ENCODE measurements around the gene STYXL2.

STYXL2 gene

GRCh38 chr1:167110586-167110985, 16.7 kb downstream of the STYXL2 start:
- Histone ChIP-seq H3K4me1 (ENCODE audit: insufficient read depth, poor library complexity, severe bottlenecking) (no peaks in the 10 kb centered on the region), H3K27me3 (ENCODE audit: insufficient read depth, poor library complexity, severe bottlenecking) (no peaks in the 10 kb centered on the region), H3K9me3 (ENCODE audit: severe bottlenecking) (no peaks in the 10 kb centered on the region), H3K4me3 (ENCODE audit: severe bottlenecking) (no peak overlapping the region), H3K36me3 (ENCODE audit: low read depth) (no peaks in the 10 kb centered on the region), H3K27ac (ENCODE audit: poor library complexity, severe bottlenecking) (no peak overlapping the region)
- DNase-seq (ENCODE audit: low spot score) (no peak), ATAC-seq (ENCODE audit: low read depth) (no peak)
- TF ChIP-seq, protein P1, sequence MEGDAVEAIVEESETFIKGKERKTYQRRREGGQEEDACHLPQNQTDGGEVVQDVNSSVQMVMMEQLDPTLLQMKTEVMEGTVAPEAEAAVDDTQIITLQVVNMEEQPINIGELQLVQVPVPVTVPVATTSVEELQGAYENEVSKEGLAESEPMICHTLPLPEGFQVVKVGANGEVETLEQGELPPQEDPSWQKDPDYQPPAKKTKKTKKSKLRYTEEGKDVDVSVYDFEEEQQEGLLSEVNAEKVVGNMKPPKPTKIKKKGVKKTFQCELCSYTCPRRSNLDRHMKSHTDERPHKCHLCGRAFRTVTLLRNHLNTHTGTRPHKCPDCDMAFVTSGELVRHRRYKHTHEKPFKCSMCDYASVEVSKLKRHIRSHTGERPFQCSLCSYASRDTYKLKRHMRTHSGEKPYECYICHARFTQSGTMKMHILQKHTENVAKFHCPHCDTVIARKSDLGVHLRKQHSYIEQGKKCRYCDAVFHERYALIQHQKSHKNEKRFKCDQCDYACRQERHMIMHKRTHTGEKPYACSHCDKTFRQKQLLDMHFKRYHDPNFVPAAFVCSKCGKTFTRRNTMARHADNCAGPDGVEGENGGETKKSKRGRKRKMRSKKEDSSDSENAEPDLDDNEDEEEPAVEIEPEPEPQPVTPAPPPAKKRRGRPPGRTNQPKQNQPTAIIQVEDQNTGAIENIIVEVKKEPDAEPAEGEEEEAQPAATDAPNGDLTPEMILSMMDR (IDR thresholded peaks at IDR 0.05; ENCODE audit: poor library complexity, severe bottlenecking), result no peak

DNA sequence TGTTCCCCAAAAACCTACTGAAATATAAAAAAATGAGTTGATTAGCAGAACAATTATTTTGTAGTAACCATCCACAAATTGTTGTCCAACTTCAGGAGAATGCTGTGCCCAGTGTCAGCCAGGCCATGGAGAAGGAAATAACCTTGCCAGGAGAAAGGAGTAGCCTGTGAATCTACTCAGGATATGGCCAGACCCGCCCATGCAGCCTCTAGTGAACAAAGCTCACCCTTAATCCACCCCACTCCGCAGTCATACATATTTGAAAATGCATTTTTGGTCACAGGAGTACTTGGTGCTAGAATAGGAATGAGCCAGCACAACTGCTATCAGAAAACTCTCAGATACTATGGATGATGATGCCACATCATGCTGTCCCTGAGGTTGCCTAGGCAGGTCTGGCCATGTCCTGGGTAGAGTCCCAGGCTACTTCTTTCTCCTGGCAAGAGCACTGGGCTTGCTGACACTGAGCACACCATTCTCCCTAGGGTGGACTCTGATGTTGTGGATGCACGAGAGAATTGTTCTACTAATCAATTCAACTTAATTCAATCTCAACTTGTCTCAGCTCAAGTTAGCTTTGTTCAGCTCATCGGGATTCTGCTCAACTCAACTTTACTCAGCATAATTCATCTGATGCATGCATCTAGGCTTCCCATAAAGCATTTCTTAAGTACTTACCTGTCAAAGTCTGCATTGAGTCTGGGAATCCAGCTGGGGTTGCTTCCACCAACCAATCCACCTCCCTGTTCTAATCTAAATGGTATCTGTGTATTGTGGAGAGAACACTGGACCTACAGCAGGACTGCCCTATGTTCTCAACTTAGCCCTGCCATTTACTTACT, 18.2 kb downstream of the STYXL2 start:
- H3K4me1 ChIP-seq (ENCODE audit: insufficient read depth, poor library complexity, severe bottlenecking), result no peaks in the 10 kb centered on the region
- no peaks in the 10 kb centered on the region for H3K36me3 ChIP-seq (ENCODE audit: low read depth)
- no peak overlapping the region for H3K4me3 ChIP-seq (ENCODE audit: severe bottlenecking)
- DNase-seq (ENCODE audit: low spot score) (no peak), ATAC-seq (ENCODE audit: low read depth) (no peak)
- TF ChIP-seq, protein P1 (IDR thresholded peaks at IDR 0.05; ENCODE audit: poor library complexity, severe bottlenecking), result no peak
- H3K27me3 ChIP-seq (ENCODE audit: insufficient read depth, poor library complexity, severe bottlenecking), result no peaks in the 10 kb centered on the region
- H3K27ac ChIP-seq (ENCODE audit: poor library complexity, severe bottlenecking), result no peak overlapping the region
- H3K9me3 ChIP-seq (ENCODE audit: severe bottlenecking), result no peaks in the 10 kb centered on the region

- ATAC-seq (ENCODE audit: low read depth) (no peak), DNase-seq (ENCODE audit: low spot score) (no peak)
- H3K4me1 ChIP-seq (ENCODE audit: insufficient read depth, poor library complexity, severe bottlenecking), result no peaks in the 10 kb centered on the region
- no peak overlapping the region for H3K4me3 ChIP-seq (ENCODE audit: severe bottlenecking)
- H3K27ac ChIP-seq (ENCODE audit: poor library complexity, severe bottlenecking), result no peak overlapping the region
- no peaks in the 10 kb centered on the region for H3K9me3 ChIP-seq (ENCODE audit: severe bottlenecking)
- TF ChIP-seq, protein P1 (IDR thresholded peaks at IDR 0.05; ENCODE audit: poor library complexity, severe bottlenecking), result no peak
- no peaks in the 10 kb centered on the region for H3K27me3 ChIP-seq (ENCODE audit: insufficient read depth, poor library complexity, severe bottlenecking)
- no peaks in the 10 kb centered on the region for H3K36me3 ChIP-seq (ENCODE audit: low read depth)
Observed at GRCh38 chr1:167114725-167115124, 20.9 kb downstream of the STYXL2 start.

DNA sequence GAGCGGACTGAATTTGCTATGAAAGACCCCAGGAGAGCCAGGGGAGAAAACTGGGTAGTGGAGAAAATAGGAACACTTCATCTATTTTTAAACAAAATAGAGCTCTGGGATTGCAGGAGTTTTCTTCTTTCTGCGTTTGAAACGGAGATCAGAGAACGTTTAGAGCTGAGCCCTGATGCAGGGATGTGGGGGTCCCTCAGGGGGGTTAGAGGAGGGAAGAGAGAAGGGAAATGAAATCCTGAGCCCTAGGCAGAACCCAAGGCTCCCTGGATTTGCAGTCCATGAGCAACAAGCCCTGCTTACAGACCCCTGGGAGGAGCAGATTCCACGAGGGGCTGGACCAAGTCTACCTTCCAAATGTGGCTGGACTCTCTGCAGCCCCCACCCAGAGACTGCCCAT, 21.8 kb downstream of the STYXL2 start:
- Histone ChIP-seq H3K27me3 (ENCODE audit: insufficient read depth, poor library complexity, severe bottlenecking) (no peaks in the 10 kb centered on the region), H3K9me3 (ENCODE audit: severe bottlenecking) (no peaks in the 10 kb centered on the region), H3K27ac (ENCODE audit: poor library complexity, severe bottlenecking) (no peak overlapping the region), H3K36me3 (ENCODE audit: low read depth) (no peaks in the 10 kb centered on the region), H3K4me1 (ENCODE audit: insufficient read depth, poor library complexity, severe bottlenecking) (no peaks in the 10 kb centered on the region), H3K4me3 (ENCODE audit: severe bottlenecking) (no peak overlapping the region)
- no peak for DNase-seq (ENCODE audit: low spot score)
- ATAC-seq (ENCODE audit: low read depth), result no peak
- TF ChIP-seq, protein P1 (IDR thresholded peaks at IDR 0.05; ENCODE audit: poor library complexity, severe bottlenecking), result no peak

GRCh38 chr1:167116174-167116573, 22.3 kb downstream of the STYXL2 start:
- H3K27ac ChIP-seq (ENCODE audit: poor library complexity, severe bottlenecking), result no peak overlapping the region
- DNase-seq (ENCODE audit: low spot score), result no peak

More at GRCh38 chr1:167116174-167116573, 22.3 kb downstream of the STYXL2 start:
- ATAC-seq (ENCODE audit: low read depth), result no peak
- H3K9me3 ChIP-seq (ENCODE audit: severe bottlenecking), result no peaks in the 10 kb centered on the region
- TF ChIP-seq, protein P1 (IDR thresholded peaks at IDR 0.05; ENCODE audit: poor library complexity, severe bottlenecking), result no peak
- H3K4me1 ChIP-seq (ENCODE audit: insufficient read depth, poor library complexity, severe bottlenecking), result no peaks in the 10 kb centered on the region
- H3K4me3 ChIP-seq (ENCODE audit: severe bottlenecking), result no peak overlapping the region
- no peaks in the 10 kb centered on the region for H3K27me3 ChIP-seq (ENCODE audit: insufficient read depth, poor library complexity, severe bottlenecking)
- H3K36me3 ChIP-seq (ENCODE audit: low read depth), result no peaks in the 10 kb centered on the region
